GM21528 (cell line): ENCODE data around the gene CLCA4.
"Not testable (repeated sequence)": the region's sequence is repeated elsewhere in the genome, so short reads cannot be mapped to it uniquely, and the experiment has no call there.

Source experiments
- ATAC-seq: cut with Tn5 transposase; IDR thresholded peaks from one replicate; pipeline ENCODE4 v1.9.1; 2021; ENCODE audit warnings: mild to moderate bottlenecking, moderate library complexity; ENCODE audit not compliant: unreplicated experiment, low FRiP score

The CLCA4 gene

GRCh38 chr1:86606080-86606479 lies 59.2 kb downstream of the CLCA4 start:
- not testable (repeated sequence) for ATAC-seq

GRCh38 chr1:86616433-86616832 lies 69.6 kb downstream of the CLCA4 start:
- no peak for ATAC-seq

GRCh38 chr1:86616871-86617270 lies 70.0 kb downstream of the CLCA4 start:
- ATAC-seq, result peak; percentile 100

GRCh38 chr1:86618358-86618757 lies 71.5 kb downstream of the CLCA4 start:
- ATAC-seq, result no peak

GRCh38 chr1:86619313-86619712 lies 72.4 kb downstream of the CLCA4 start:
- ATAC-seq, result no peak

- ATAC-seq, result no peak
These were observed 74.4 kb downstream of the CLCA4 start for GRCh38 chr1:86621286-86621685.
